Activated CD8-positive, alpha-beta memory T cell treated with anti-CD3 and anti-CD28 coated beads, Interleukin-2, amount 50 U/mL, for 24 hours (primary cell): ENCODE results near the gene SPN.
"Not testable (repeated sequence)": the region's sequence is repeated elsewhere in the genome, so short reads cannot be mapped to it uniquely, and the experiment has no call there.

Experiments used
- DNase-seq: peaks from one replicate; pipeline ENCODE4 v3.0.0-alpha.2; 2020; ENCODE audit errors: extremely low read depth

SPN gene

DNA sequence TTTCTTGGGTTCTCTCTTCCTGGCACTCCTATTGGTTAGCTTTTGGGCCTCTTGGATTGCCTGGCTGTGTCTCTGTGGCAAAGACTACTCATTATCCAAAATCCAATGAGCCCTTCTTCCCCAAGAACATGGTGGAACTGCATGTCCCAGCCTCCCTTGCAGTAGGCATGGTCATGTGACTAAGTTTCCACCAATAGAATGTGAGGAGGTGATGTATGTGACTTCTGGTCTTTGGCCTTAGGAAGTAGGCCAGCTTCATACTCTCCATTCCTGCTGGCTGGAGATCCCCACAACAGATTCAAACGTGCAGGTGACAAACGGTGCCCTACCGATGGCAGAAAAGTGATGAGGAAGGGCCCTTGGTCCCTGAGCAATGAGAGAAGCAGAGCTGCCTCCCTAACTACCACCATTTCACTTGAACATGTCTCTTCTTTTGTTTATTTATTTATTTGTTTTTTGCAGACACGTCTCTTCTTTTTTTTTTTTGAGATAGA lies 17.3 kb upstream of the SPN start:
- DNase-seq: no peak

DNA sequence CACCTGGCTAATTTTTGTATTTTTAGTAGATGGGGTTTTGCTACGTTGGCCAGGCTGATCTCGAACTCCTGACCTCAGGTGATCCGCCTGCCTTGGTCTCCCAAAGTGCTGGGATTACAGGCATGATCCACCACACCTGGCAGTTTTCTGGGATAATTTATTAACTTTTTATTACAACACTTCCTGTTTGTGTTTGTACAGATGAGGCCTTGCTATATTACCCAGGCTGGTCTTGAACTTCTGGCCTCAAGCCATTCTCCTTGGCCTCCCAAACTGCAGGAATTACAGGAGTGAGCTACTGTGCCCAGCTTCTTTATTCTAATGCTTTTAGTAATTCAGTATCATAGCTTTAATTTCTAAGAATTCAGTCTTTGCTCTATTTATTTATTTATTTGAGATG lies 16.1 kb upstream of the SPN start:
- no peak for DNase-seq

DNA sequence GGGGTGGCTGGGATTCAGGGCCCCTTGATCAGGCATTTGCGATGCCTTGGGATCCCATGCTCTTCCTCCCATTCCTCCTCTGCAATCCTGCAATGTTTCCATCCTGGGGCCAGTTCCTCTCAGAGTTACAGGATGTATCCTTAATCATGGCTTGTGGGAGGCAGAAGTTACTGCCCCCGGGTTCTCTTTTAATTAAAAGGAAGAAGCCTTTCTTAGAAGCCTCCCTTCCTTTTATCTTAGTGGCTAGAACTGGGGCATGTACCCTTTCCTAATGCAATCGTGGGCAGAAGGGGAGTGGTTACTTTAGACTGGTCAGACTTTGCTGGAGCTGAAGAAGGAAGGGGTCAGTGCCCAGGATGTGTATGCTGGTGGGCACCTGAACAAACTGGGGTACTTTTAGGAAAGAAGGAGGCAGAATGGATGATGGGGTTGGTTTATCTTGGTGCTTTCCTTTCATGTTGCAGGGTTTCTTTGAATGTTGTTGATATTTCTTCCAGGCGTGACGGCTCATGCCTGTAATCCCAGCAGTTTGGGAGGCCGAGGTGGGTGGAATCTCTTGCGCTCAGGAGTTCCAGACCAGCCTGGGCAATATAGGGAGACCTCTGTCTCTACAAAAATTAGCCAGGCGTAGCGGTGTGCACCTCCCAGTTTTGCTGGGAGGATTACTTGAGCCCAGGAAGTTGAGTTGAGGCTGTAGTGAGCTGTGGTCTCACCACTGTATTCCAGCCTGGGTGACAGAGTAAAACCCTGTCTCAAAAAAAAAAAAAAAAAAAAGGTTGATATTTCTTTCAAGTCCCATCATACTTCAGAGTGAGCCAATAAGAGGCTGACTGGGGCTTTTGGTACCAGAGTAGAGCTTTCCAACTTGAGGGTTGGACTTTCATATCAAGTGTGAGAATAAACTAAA lies 13.2 kb upstream of the SPN start:
- DNase-seq: no peak

DNA sequence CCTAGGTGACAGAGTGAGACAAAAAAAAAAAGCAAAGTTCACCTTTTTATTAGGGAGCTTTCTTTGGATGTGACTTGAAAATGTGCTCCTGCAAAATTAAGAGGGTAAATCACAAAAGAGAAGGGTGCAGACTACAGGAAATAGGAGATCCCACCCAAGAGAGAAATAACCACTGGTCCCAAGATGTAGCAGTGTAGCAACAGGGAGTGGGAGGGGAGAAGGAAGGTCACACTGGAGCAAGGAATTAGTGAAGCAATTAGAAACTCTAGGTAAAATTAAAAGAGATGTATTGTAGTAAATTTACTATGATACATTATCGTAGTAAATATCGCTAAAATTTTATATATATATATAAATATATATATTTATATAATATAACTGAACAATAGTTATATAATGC lies 12.3 kb upstream of the SPN start:
- DNase-seq: no peak

DNA sequence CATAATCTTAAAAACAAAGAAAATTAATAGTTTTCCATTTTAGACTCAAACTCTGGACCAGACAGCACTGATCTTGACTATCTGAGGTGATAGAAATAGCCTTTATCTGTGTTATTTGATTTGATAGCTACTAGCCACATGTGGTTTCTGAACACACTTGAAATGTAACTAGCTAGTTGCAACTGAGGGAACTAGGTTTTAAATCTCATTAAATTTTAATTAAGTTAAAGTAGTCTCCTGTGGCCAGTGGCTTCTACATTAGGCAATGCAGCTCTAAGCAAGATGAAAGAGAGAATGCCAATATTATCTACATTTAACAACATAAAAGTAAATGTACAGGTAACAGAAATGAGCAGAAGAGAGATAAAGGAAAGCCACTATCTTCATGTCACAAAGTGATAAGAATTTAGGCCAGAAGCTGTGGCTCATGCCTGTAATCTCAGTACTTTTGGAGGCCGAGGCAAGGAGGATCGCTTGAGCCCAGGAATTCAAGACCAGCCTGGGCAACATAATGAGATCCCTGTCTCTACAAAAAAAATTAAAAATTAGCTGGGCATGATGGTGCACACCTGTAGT lies 11.2 kb upstream of the SPN start:
- DNase-seq: no peak

DNA sequence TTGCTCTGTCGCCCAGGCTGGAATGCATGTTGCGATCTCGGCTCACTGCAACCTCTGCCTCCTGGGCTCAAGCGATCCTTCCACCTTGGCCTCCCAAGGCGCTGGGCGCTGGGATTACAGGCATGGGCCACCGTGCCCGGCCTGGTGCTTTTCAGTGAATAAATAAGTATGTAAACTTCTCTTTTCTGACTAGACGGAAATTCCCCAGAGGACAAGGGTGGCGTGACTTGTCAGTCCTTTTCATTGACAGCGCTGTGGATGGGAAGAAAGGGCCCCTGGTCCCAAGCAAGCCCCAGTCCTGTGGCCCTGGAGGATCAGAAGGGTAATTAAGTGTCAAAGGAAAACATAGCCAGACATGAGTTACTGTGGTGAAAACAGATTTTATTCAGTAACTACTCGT lies 9.6 kb upstream of the SPN start:
- no peak for DNase-seq

DNA sequence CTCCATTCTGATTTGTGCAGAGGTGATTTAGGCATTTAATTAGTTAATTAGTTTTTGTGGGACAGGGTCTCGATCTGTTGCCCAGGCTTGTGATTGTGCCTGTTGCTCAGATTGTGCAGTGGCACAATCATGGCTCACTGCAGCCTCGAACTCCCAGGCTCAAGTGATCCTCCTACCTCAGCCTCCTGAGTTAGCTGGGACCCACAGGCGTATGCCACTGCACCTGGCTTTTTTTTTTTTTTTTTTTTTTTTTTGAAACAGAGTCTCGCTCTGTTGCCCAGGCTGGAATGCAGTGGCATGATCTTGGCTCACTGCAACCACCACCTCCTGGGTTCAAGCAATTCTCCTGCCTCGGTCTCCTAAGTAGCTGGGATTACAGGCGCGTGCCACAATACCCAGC lies 9.2 kb upstream of the SPN start:
- DNase-seq: not testable (repeated sequence)

DNA sequence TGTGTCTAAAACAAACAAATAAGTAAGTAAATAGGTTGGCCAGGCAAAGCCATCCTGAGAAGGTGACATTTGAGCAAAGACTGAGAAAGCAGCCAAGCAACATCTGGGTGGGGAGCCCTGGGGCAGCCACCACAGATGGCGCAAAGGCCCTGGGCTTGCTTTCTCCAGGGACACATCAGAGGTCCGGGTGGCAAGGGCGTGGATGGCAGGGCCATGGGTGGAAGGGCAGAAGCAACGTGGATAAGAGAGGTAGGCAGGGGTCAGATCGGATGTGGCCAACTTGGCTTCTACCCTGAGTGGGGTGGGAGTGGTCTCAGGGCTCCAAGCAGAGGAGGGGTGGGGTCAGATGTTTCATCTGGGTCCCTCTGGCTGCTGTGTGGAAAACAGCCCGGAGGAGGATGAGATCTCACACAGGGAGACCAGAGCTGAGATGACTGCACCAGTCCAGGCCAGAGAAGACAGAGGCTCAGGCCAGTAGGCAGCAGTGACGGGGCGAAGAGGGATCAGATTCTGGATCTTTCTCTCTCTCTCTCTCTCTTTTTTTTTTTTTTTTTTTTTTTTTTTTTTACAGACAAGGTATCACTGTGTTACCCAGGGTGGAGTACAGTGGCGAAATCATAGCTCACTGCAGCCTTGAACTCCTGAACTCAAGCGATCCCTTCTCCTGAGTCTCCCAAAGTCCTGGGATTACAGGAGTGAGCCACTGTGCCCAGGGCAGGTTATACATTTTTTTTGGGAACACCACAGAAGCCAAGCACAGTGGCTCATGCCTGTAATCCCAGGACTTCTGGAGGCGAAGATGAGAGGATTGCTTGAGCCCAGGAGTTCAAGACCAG lies 6.1 kb upstream of the SPN start:
- DNase-seq: no peak

DNA sequence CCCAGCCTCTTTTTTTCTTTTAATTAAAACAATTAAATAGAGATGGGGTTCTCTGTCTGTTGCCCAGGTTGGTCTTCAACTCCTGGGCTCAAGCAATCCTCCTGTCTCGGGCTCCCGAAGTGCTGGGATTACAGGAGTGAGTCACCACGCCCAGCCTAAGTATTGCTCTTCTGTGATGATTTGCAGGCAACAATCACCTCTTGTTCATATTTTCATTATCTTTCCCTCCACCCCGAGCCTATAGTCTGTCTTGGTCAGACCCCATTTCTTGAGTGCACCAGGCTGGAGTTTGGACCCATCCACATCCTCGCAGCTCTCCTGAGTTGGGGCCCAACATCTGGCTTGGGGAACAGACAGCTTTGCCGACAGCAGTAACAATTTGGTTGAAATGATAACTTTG lies 4.3 kb upstream of the SPN start:
- DNase-seq: no peak

DNA sequence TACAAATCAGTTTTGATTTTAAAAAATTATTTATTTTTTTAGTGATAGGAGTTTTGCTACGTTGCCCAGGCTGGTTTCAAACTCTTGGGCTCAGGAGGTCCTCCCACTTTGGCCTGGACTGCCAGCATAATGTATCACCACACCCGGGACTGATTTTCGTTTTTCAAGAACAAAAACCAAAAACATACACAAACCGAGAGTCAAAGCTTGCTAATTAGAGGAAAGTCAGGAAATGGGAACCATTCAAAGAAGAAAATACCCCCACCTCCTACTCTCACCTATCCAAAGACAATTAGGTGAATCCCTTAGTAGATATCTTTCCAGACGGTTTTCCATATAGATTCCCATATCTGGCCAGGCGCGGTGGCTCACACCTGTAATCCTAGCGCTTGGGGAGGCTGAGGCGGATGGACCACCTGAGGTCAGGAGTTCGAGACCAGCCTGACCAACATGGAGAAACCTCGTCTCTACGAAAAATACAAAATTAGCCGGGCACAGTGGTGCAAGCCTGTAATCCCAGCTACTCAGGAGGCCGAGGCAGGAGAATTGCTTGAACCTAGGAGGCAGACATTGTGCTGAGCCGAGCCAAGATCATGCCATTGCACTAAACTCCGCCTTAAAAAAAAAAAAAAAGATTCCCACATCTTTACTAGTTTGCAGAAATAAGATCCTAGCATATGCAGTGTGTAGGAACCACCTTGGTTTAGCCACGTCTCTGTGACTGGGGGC lies 883 bp upstream of the SPN start:
- no peak for DNase-seq

DNA sequence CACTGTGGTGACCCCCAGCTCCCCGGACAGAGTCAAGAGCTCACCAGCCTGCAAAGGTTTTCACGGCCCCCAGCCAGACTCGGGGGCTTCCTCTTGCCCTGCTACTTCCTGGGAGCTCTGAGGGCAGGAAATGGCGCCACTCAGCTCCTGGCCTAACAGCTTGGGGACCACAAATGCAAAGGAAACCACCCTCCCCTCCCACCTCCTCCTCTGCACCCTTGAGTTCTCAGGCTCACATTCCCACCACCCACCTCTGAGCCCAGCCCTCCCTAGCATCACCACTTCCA lies 375 bp upstream of the SPN start:
- no peak for DNase-seq

DNA sequence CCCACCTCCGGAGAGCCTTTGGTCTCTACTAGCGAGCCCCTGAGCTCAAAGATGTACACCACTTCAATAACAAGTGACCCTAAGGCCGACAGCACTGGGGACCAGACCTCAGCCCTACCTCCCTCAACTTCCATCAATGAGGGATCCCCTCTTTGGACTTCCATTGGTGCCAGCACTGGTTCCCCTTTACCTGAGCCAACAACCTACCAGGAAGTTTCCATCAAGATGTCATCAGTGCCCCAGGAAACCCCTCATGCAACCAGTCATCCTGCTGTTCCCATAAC lies 702 bp downstream of the SPN start:
- DNase-seq: no peak

DNA sequence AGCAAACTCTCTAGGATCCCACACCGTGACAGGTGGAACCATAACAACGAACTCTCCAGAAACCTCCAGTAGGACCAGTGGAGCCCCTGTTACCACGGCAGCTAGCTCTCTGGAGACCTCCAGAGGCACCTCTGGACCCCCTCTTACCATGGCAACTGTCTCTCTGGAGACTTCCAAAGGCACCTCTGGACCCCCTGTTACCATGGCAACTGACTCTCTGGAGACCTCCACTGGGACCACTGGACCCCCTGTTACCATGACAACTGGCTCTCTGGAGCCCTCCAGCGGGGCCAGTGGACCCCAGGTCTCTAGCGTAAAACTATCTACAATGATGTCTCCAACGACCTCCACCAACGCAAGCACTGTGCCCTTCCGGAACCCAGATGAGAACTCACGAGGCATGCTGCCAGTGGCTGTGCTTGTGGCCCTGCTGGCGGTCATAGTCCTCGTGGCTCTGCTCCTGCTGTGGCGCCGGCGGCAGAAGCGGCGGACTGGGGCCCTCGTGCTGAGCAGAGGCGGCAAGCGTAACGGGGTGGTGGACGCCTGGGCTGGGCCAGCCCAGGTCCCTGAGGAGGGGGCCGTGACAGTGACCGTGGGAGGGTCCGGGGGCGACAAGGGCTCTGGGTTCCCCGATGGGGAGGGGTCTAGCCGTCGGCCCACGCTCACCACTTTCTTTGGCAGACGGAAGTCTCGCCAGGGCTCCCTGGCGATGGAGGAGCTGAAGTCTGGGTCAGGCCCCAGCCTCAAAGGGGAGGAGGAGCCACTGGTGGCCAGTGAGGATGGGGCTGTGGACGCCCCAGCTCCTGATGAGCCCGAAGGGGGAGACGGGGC lies 1.3 kb downstream of the SPN start:
- DNase-seq: no peak

DNA sequence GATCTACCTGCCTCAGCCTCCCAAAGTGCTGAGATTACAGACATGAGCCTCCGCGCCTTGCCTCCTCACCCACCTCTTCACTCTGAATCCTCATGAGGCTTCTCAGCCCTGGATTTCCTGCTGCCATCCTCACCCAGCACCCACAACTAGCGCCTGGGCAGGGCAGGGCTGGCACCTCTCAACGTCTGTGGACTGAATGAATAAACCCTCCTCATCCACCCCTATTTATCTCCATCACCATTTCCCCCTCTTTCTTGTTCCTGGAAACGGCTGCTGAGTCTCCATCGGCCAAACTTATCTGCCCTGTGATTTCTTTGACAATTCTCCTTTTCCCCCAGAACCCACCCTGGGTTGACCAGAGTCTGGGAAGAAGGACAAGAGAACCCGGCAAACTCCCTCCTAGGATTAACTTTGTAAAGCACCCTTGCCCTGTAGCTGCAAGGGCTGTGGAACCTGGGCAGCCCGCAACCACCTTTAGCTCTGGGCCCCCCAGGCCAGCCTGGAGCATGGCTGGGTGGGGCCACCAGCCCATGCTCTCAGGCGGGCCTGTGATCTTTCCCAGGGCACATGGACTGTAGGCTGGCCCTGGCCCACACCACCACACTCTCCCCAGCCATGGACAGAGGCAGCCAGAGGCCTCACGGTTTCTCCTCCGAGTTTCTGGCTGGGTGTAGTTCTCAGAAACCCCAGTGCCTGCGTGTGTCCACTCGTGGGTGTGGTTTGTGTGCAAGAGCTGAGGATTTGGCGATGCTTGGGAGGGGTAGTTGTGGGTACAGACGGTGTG lies 2.4 kb downstream of the SPN start:
- no peak for DNase-seq

DNA sequence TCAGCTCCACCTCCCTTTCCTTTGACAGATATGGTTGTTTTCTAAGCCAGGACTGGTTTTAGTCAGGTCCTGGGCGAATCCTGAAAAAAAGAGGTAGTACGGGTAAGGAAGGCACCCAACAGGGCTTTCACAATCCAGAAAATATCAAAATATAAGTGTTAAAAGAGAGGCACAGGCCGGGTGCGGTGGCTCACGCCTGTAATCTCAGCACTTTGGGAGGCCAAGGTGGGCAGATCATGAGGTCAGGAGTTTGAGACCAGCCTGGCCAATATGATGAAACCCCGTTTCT lies 4.2 kb downstream of the SPN start:
- DNase-seq: not testable (repeated sequence)

DNA sequence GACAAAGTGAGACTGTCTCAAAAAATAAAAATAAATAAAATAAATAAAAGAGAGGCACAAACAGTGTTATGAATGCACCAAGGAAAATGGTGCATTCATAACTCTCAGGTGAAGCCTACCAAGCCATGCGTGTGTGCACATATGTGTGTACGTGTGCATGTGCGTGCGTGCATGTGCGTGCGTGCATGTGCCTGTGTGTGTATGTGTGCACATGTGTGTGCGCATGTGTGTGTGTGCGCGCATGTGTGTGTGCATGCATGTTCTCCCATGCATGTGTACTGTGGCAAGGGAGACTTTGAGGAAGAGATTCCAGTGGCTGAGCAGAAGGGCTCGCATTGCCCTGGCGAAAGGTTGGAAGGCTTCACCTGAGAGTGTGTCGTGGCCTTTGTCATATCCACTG lies 4.7 kb downstream of the SPN start:
- no peak for DNase-seq

DNA sequence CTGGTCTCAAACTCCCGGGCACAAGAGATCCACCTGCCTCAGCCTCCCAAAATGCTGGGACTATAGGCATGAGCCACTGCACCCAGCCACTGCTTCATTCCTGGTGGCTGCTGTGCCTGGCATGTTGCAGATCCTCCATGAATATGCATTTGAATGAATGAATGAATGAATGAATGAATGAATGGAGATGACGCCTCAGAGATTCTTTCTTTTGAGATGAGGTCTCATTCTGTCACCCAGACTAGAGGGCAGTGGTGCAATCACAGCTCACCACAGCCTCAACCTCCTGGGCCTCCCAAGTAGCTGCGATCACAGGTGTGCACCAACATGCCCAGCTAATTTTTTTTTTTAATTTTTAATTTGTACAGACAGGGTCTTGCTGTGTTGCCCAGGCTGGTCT lies 5.2 kb downstream of the SPN start:
- DNase-seq: no peak

DNA sequence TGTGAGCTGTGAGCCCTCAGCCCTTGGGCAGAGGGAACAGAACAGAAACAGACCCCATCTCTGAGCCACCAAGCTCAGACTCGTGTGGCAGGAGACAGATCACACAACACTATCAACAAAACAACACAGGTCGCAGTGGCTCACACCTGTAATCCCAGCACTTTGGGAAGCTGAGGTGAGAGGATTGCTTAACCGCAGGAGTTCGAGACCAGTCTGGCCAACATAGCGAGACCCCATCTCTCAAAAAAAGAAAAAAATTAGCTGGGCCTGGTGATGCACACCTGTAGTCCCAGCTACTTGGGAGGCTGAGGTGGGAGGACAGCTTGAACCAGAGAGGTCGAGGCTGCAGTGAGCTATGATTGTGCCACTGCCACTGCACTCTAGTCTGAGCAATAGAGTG lies 10.5 kb downstream of the SPN start:
- DNase-seq: no peak

DNA sequence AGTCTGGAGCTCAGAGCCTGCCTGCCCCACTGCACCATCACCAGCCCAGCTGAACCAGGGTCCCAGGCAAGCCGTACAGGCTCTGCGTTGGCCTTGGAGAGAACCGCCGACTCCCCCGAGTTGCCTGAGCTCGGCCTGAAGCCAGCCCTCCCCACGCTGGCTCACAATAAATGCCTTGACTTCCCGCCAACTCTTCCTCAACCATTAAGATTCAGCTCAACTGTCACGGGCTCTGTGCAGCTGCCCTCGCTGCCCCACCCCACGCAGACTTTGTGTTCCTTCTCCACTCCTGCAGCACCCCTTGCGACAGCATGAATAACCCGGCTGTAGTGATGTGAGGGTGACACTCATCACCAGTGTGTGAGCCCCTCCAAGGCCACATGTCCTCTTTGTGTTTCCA lies 11.1 kb downstream of the SPN start:
- no peak for DNase-seq

DNA sequence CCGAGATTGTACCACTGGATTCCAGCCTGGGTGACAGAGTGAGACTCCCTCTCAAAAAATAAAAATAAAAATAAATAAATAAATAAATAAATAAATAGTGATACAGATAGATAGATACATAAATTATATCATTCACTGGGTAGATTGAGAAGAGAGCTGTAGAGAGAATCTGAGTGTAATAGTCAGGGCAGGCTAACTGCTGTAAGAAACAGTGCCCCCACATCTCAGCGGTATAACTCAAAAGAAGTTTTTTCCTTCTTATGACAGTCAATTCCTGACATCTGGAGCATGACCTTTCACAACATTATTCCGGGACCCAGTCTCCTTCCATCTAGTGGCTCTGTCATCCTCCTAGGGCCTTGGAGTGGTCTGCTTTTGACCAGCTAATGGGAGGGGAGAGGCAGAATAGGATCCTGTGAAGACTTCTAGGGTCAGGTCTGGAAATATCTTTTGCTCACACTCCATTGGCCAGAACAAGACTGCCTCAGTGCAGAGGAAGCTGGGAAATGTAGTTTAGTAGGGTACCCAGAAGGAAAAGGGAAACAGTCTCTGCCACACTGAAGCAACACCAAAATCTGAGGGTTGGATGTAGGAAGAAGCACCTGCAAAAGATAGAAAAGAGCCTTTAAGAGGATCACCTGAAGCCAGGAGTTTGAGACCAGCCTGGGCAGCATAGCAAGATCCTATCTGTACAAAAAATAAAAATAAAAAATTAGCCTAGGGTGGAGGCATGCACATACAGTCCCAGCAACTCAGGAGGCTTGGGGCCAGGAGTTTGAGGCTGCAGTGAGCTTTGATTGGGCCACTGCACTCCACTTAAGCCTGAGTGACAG lies 13.0 kb downstream of the SPN start:
- DNase-seq: no peak
